Neuronal stem cell (in vitro differentiated cells): ENCODE data around the gene FGA.

Experiments used
- DNase-seq: peaks from one replicate; pipeline ENCODE4 v3.0.0-alpha.2; 2013; ENCODE audit warnings: low spot score
- H2AFZ ChIP-seq: one replicate; pipeline ENCODE4 v1.6.1; 2013; ENCODE audit warnings: mild to moderate bottlenecking, low read length, inconsistent platforms
- H2AK5ac ChIP-seq: 2 replicates; pipeline ENCODE4 v1.6.1; 2013; ENCODE audit warnings: low read depth, mild to moderate bottlenecking, inconsistent platforms, low read length, moderate library complexity, mixed read lengths
- H2BK120ac ChIP-seq: 2 replicates; pipeline ENCODE4 v1.6.1; 2013; ENCODE audit warnings: low read depth, mild to moderate bottlenecking, inconsistent platforms, low read length, moderate library complexity, mixed read lengths
- H2BK12ac ChIP-seq: one replicate; pipeline ENCODE4 v1.6.1; 2013; ENCODE audit warnings: low read length, inconsistent platforms
- H2BK15ac ChIP-seq: 2 replicates; pipeline ENCODE4 v1.6.1; 2013; ENCODE audit warnings: mild to moderate bottlenecking, low read length, inconsistent platforms, mixed read lengths
- H2BK5ac ChIP-seq: one replicate; pipeline ENCODE4 v1.6.1; 2013; ENCODE audit warnings: inconsistent platforms, mild to moderate bottlenecking, low read length, moderate library complexity
- H3K14ac ChIP-seq: one replicate; pipeline ENCODE4 v1.6.1; 2013; ENCODE audit warnings: low read length, inconsistent platforms
- H3K18ac ChIP-seq: 2 replicates; pipeline ENCODE4 v1.6.1; 2013; ENCODE audit warnings: low read length, inconsistent platforms
- H3K23ac ChIP-seq: 2 replicates; pipeline ENCODE4 v1.6.1; 2013; ENCODE audit warnings: low read depth, mild to moderate bottlenecking, mixed read lengths, low read length, inconsistent platforms; ENCODE audit not compliant: poor library complexity
- H3K27ac ChIP-seq: replicated peaks from 3 replicates; pipeline ENCODE4 v1.5.1; 2013; ENCODE audit warnings: low read length, inconsistent platforms
- H3K27me3 ChIP-seq, 3 experiments: 2 replicates each; pipeline ENCODE4 v1.6.1; 2013; ENCODE audit warnings: low read length in 3 of 3, mild to moderate bottlenecking in 2 of 3, inconsistent platforms in 1 of 3, low read depth in 1 of 3, mixed read lengths in 1 of 3, moderate library complexity in 1 of 3; ENCODE audit not compliant: control insufficient read depth in 3 of 3, insufficient read depth in 3 of 3
- H3K36me3 ChIP-seq, 2 donors: replicated peaks in 1 of 2; 2 replicates each; pipeline ENCODE4 v1.6.1; 2013; ENCODE audit warnings: low read length in 2 of 2; ENCODE audit not compliant: control insufficient read depth in 2 of 2, insufficient read depth in 2 of 2
- H3K4ac ChIP-seq: 2 replicates; pipeline ENCODE4 v1.6.1; 2013; ENCODE audit warnings: inconsistent platforms, mild to moderate bottlenecking, low read length, moderate library complexity
- H3K4me1 ChIP-seq, 2 donors: 1 replicate in 1 of 2; 2 replicates in 1 of 2; pipeline ENCODE4 v1.6.1; 2013; ENCODE audit warnings: low read length in 2 of 2, low read depth in 1 of 2; ENCODE audit not compliant: control insufficient read depth in 2 of 2, insufficient read depth in 1 of 2
- H3K4me2 ChIP-seq: one replicate; pipeline ENCODE4 v1.6.1; 2013; ENCODE audit warnings: mild to moderate bottlenecking, low read length, inconsistent platforms; ENCODE audit not compliant: insufficient read depth, poor library complexity, severe bottlenecking
- H3K4me3 ChIP-seq, 2 donors: 2 replicates each; pipeline ENCODE4 v1.5.1; 2013; ENCODE audit warnings: low read length in 2 of 2, mild to moderate bottlenecking in 2 of 2, inconsistent platforms in 1 of 2, moderate library complexity in 1 of 2
- H3K79me1 ChIP-seq: one replicate; pipeline ENCODE4 v1.6.1; 2013; ENCODE audit warnings: low read depth, mild to moderate bottlenecking, inconsistent platforms, low read length, moderate library complexity
- H3K9ac ChIP-seq: one replicate; pipeline ENCODE4 v1.6.1; 2013; ENCODE audit warnings: mild to moderate bottlenecking, low read depth, low read length, inconsistent platforms; ENCODE audit not compliant: poor library complexity
- H3K9me3 ChIP-seq, 2 donors: replicated peaks in 1 of 2; 2 replicates each; pipeline versions ENCODE3 to v1.6.1; 2013; ENCODE audit warnings: low read length in 2 of 2, mild to moderate bottlenecking in 2 of 2, inconsistent platforms in 1 of 2, low read depth in 1 of 2, mixed read lengths in 1 of 2, moderate library complexity in 1 of 2; ENCODE audit not compliant: control insufficient read depth in 2 of 2, insufficient read depth in 1 of 2
- H4K8ac ChIP-seq: one replicate; pipeline ENCODE4 v1.6.1; 2013; ENCODE audit warnings: low read depth, mild to moderate bottlenecking, inconsistent platforms, low read length, moderate library complexity
- H4K91ac ChIP-seq: one replicate; pipeline ENCODE4 v1.6.1; 2013; ENCODE audit warnings: low read length, low read depth, mild to moderate bottlenecking, inconsistent platforms; ENCODE audit not compliant: poor library complexity
- WGBS, 2 donors: extraction: QIAGEN DNeasy Blood & Tissue Kit; methylation state at CpG; one replicate each; pipeline ENCODE4 v1.1.7; 2013; ENCODE audit warnings: missing lambda C conversion rate in 2 of 2, mixed read lengths in 1 of 2; ENCODE audit not compliant: insufficient read length in 2 of 2, insufficient replicate concordance in 1 of 2; ENCODE audit errors: extremely low coverage in 2 of 2; 5-methylcytosine and 5-hydroxymethylcytosine counted together

The FGA gene

DNA sequence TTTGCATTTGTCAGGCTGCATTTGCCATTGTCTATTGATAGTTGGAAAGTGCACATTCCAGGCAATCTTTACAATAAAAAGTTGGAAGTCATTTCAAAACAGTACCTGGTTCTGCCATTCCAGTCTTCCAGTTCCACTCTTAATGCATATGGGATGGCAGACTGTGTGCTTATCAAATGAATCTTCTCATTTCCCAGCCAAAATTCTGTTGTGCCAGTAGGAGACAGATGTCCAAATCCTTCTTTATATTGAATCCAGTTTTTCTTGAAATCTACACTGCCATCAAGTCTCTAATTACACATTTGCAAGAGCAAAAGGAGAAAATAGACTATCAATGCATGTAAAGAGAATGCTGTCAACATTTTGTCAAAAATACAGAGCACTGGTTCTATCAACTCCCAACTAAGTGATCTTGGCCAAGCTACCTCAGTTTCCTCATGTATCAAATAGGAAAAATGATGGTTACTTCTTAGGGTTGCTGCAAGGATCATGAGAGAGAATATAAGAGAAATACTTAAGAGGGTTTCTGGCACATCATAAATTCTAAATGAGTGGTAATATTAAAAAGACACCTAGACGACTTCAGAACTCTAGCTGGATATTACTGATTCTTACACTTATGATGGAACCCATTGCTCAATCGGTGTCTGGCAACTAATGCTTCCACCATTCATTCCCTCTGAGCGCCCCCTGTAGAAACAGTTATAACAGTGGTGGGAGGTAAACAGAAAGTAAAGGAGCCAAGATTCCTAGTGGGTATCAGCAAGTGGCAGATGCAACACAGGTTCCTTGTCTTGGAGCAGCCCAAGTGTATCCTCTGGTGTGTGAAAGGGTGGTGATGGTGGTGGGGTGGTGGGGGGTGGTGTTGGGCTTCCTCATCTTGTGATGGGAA is 18.1 kb upstream of the FGA start:
- H3K27ac ChIP-seq = no peak overlapping the region
- no peak overlapping the region for H2BK120ac ChIP-seq
- no peak overlapping the region for H3K18ac ChIP-seq
- H3K23ac ChIP-seq = no peak overlapping the region
- H3K4ac ChIP-seq = no peak overlapping the region
- no peaks in the 10 kb centered on the region for H3K36me3 ChIP-seq
- H2BK12ac ChIP-seq = no peak overlapping the region
- no peak overlapping the region for H3K4me2 ChIP-seq
- WGBS, 2 donors = no CpG with 5 or more reads among the region's 3 CpGs
- no peaks in the 10 kb centered on the region for H3K4me1 ChIP-seq
- H3K27me3 ChIP-seq = no peaks in the 10 kb centered on the region
- no peak for DNase-seq
- no peak overlapping the region for H2AK5ac ChIP-seq
- H3K4me3 ChIP-seq = no peak overlapping the region
- H2BK15ac ChIP-seq = no peak overlapping the region
- no peaks in the 10 kb centered on the region for H3K9me3 ChIP-seq
- no peak overlapping the region for H2AFZ ChIP-seq
- no peak overlapping the region for H3K14ac ChIP-seq
- H4K91ac ChIP-seq = no peak overlapping the region
- no peaks in the 10 kb centered on the region for H3K79me1 ChIP-seq
- H3K9ac ChIP-seq = no peak overlapping the region
- H4K8ac ChIP-seq = no peak overlapping the region
- H2BK5ac ChIP-seq = no peak overlapping the region

GRCh38 chr4:154606728-154607723 is 16.5 kb upstream of the FGA start:
- Histone ChIP-seq H3K4me3 (no peak overlapping the region), H3K4me1 (no peaks in the 10 kb centered on the region), H4K8ac (no peak overlapping the region), H3K27me3 (no peaks in the 10 kb centered on the region), H3K79me1 (no peaks in the 10 kb centered on the region), H4K91ac (no peak overlapping the region), H2BK15ac (no peak overlapping the region), H3K23ac (no peak overlapping the region), H3K36me3 (no peaks in the 10 kb centered on the region), H2AFZ (no peak overlapping the region), H3K14ac (no peak overlapping the region), H2BK12ac (no peak overlapping the region), H3K9ac (no peak overlapping the region), H3K27ac (no peak overlapping the region), H2AK5ac (no peak overlapping the region), H3K18ac (no peak overlapping the region), H3K4ac (no peak overlapping the region), H3K4me2 (no peak overlapping the region), H2BK120ac (no peak overlapping the region), H3K9me3 (no peaks in the 10 kb centered on the region), H2BK5ac (no peak overlapping the region)
- no peak for DNase-seq
- no CpG with 5 or more reads among the region's 6 CpGs for WGBS, 2 donors

- Histone ChIP-seq H3K4me2 (no peak overlapping the region), H3K36me3 (no peaks in the 10 kb centered on the region), H2BK120ac (no peak overlapping the region), H3K4ac (no peak overlapping the region), H3K27me3 (no peaks in the 10 kb centered on the region), H4K91ac (no peak overlapping the region), H3K4me3 (no peak overlapping the region), H2BK15ac (no peak overlapping the region), H3K4me1 (no peaks in the 10 kb centered on the region), H4K8ac (no peak overlapping the region), H2AFZ (no peak overlapping the region), H2BK12ac (no peak overlapping the region), H3K27ac (no peak overlapping the region), H3K9me3 (no peaks in the 10 kb centered on the region), H2AK5ac (no peak overlapping the region), H3K79me1 (no peaks in the 10 kb centered on the region), H3K23ac (no peak overlapping the region), H3K9ac (no peak overlapping the region), H3K14ac (no peak overlapping the region), H3K18ac (no peak overlapping the region), H2BK5ac (no peak overlapping the region)
- DNase-seq = no peak
- no CpG with 5 or more reads among the region's 4 CpGs for WGBS, 2 donors
Observed at GRCh38 chr4:154604696-154605200, 14.2 kb upstream of the FGA start.
